IMR-90 (cell line): ENCODE measurements around the gene SLC46A1. TPM values are rescaled to one million over a fixed set of nuclear protein-coding genes. Genes with fewer than 3 reads are reported as not detected.

ENCODE experiments used
- ATAC-seq: fragments of 200-7000 bp; cut with Tn5 transposase; 2 replicates; pipeline ENCODE4 v1.9.1; 2020; ENCODE audit warnings: low read depth, mild to moderate bottlenecking, moderate library complexity
- BruUV-seq: library from RNA; stranded (reverse); fragments of 400-500 nt; replicated peaks from 2 replicates; lab custom pipeline; 2021; lab: Mats Ljungman, UMichigan
- CTCF ChIA-PET: fragments of 300-600 bp; formaldehyde crosslinking; extraction: SDS; loops from one replicate; lab custom pipeline; 2021; ENCODE audit warnings: antibody characterized with exemption; lab: Yijun Ruan, JAX
- POLR2A ChIA-PET: fragments of 300-600 bp; sonication (Branson Sonifier 250); formaldehyde crosslinking; loops from one replicate; lab custom pipeline; 2022; ENCODE audit warnings: antibody characterized with exemption; ENCODE audit not compliant: unreplicated experiment; lab: Charles Lee
- DNase-seq: peaks from one replicate; pipeline ENCODE4 v3.0.0; 2013
- H2AFZ ChIP-seq: replicated peaks from 2 replicates; pipeline ENCODE3; 2013; ENCODE audit warnings: low read length, mild to moderate bottlenecking; ENCODE audit not compliant: poor library complexity
- H2AK5ac ChIP-seq: 2 replicates; pipeline ENCODE4 v1.6.1; 2013; ENCODE audit warnings: low read depth, low read length, inconsistent platforms
- H2AK9ac ChIP-seq: replicated peaks from 2 replicates; pipeline ENCODE3; 2013; ENCODE audit warnings: mild to moderate bottlenecking, low read depth, low read length, moderate library complexity; ENCODE audit not compliant: poor library complexity
- H2BK120ac ChIP-seq: 2 replicates; pipeline ENCODE4 v1.6.1; 2013; ENCODE audit warnings: low read depth, low read length, inconsistent platforms
- H2BK15ac ChIP-seq: 3 replicates; pipeline ENCODE4 v1.6.1; 2013; ENCODE audit warnings: low read depth, low read length, inconsistent platforms
- H2BK20ac ChIP-seq: 2 replicates; pipeline ENCODE4 v1.6.1; 2013; ENCODE audit warnings: low read depth, mild to moderate bottlenecking, inconsistent platforms, low read length, moderate library complexity
- H2BK5ac ChIP-seq: 2 replicates; pipeline ENCODE4 v1.6.1; 2013; ENCODE audit warnings: mild to moderate bottlenecking, low read depth, low read length, inconsistent platforms; ENCODE audit not compliant: poor library complexity, severe bottlenecking
- H3K14ac ChIP-seq: replicated peaks from 2 replicates; pipeline ENCODE4 v1.6.1; 2013; ENCODE audit warnings: low read depth, low read length, inconsistent platforms
- H3K18ac ChIP-seq: 2 replicates; pipeline ENCODE4 v1.6.1; 2013; ENCODE audit warnings: low read depth, low read length, control low read depth
- H3K23ac ChIP-seq: 2 replicates; pipeline ENCODE4 v1.6.1; 2013; ENCODE audit warnings: low read depth, low read length, inconsistent platforms
- H3K27ac ChIP-seq: 2 replicates; pipeline ENCODE4 v1.5.1; 2013; ENCODE audit warnings: mild to moderate bottlenecking, control low read depth, low read length; ENCODE audit not compliant: insufficient read depth
- H3K27me3 ChIP-seq: 2 replicates; pipeline ENCODE4 v1.6.1; 2013; ENCODE audit warnings: low read length; ENCODE audit not compliant: control insufficient read depth, insufficient read depth
- H3K36me3 ChIP-seq: 2 replicates; pipeline ENCODE4 v1.6.1; 2013; ENCODE audit warnings: low read length, mixed read lengths; ENCODE audit not compliant: control insufficient read depth, insufficient read depth
- H3K4ac ChIP-seq: 2 replicates; pipeline ENCODE4 v1.6.1; 2013; ENCODE audit warnings: low read depth, low read length, inconsistent platforms
- H3K4me1 ChIP-seq: 2 replicates; pipeline ENCODE4 v1.6.1; 2013; ENCODE audit warnings: low read length, mixed read lengths; ENCODE audit not compliant: control insufficient read depth, insufficient read depth
- H3K4me2 ChIP-seq: 2 replicates; pipeline ENCODE4 v1.6.1; 2013; ENCODE audit warnings: low read depth, mild to moderate bottlenecking, control low read depth, low read length, moderate library complexity
- H3K4me3 ChIP-seq: 2 replicates; pipeline ENCODE4 v1.5.1; 2013; ENCODE audit warnings: low read depth, mild to moderate bottlenecking, control low read depth, low read length, moderate library complexity; ENCODE audit not compliant: insufficient read depth
- H3K56ac ChIP-seq: 2 replicates; pipeline ENCODE4 v1.6.1; 2013; ENCODE audit warnings: low read length, inconsistent platforms; ENCODE audit not compliant: insufficient read depth; ENCODE audit errors: extremely low read depth
- H3K79me1 ChIP-seq, 2 experiments: 2 replicates each; pipeline ENCODE4 v1.6.1; 2013; ENCODE audit warnings: low read length in 2 of 2, inconsistent platforms in 1 of 2, low read depth in 1 of 2
- H3K9ac ChIP-seq: 2 replicates; pipeline ENCODE4 v1.6.1; 2013; ENCODE audit warnings: low read depth, low read length, control low read depth
- H3K9me1 ChIP-seq: 2 replicates; pipeline ENCODE4 v1.6.1; 2013; ENCODE audit warnings: low read length, inconsistent platforms; ENCODE audit not compliant: insufficient read depth
- H3K9me3 ChIP-seq: 2 replicates; pipeline ENCODE4 v1.6.1; 2013; ENCODE audit warnings: low read length; ENCODE audit not compliant: control insufficient read depth, insufficient read depth
- H4K20me1 ChIP-seq: 2 replicates; pipeline ENCODE4 v1.6.1; 2013; ENCODE audit warnings: low read length, inconsistent platforms; ENCODE audit not compliant: insufficient read depth
- H4K5ac ChIP-seq: 2 replicates; pipeline ENCODE4 v1.6.1; 2013; ENCODE audit warnings: mild to moderate bottlenecking, low read depth, low read length, control low read depth
- H4K8ac ChIP-seq, 2 experiments: 2 replicates each; pipeline ENCODE4 v1.6.1; 2013; ENCODE audit warnings: low read depth in 2 of 2, low read length in 2 of 2, control low read depth in 1 of 2, inconsistent platforms in 1 of 2
- H4K91ac ChIP-seq: 2 replicates; pipeline ENCODE4 v1.6.1; 2013; ENCODE audit warnings: low read depth, low read length, inconsistent platforms; ENCODE audit not compliant: insufficient read depth
- CEBPB ChIP-seq: IDR thresholded peaks from 2 replicates; pipeline ENCODE4 v1.6.1; 2012; ENCODE audit warnings: low read depth, low read length, improper control_type of control experiment
- CHD1 ChIP-seq: IDR thresholded peaks from 2 replicates; pipeline ENCODE4 v1.6.1; 2012; ENCODE audit warnings: low read depth, low read length, improper control_type of control experiment
- MXI1 ChIP-seq: IDR thresholded peaks from 2 replicates; pipeline ENCODE4 v1.6.1; 2012; ENCODE audit warnings: low read depth, mild to moderate bottlenecking, low read length, moderate library complexity, borderline replicate concordance
- NFE2L2 ChIP-seq: fragments of 150-350 bp; IDR thresholded peaks from 2 replicates; pipeline ENCODE4 v1.6.1; 2016; ENCODE audit warnings: low read depth, mild to moderate bottlenecking, low read length
- RFX5 ChIP-seq: IDR thresholded peaks from 2 replicates; pipeline ENCODE4 v1.8.0; 2012; ENCODE audit warnings: low read depth, mild to moderate bottlenecking, low read length, moderate library complexity
- SMC3 ChIP-seq: fragments of 150-350 bp; IDR thresholded peaks from 2 replicates; pipeline ENCODE4 v1.6.1; 2016; ENCODE audit warnings: low read depth, mild to moderate bottlenecking, antibody characterized with exemption, low read length, moderate library complexity
- USF2 ChIP-seq: fragments of 150-350 bp; IDR thresholded peaks from 2 replicates; pipeline ENCODE4 v1.6.1; 2017; ENCODE audit warnings: mild to moderate bottlenecking, antibody characterized with exemption, low read length, low read depth
- WGBS, 2 experiments: methylation state at CpG; one replicate each; pipeline versions ENCODE4 v1.1.5 to v1.1.7; 2013; ENCODE audit warnings: missing lambda C conversion rate in 2 of 2; ENCODE audit not compliant: insufficient read length in 1 of 2; ENCODE audit errors: extremely low coverage in 2 of 2; 5-methylcytosine and 5-hydroxymethylcytosine counted together
- dilution Hi-C: fragments of 300-500 bp; cut with HindIII; formaldehyde crosslinking; loops from one replicate; pipeline ENCODE4 v1.14.3; 2018; ENCODE audit warnings: low sequenced_read_pairs; ENCODE audit not compliant: unreplicated experiment
- in situ Hi-C: fragments of 300-500 bp; cut with MboI; formaldehyde crosslinking; loops from 3 replicates; pipeline ENCODE4 v1.14.3; 2019; ENCODE audit warnings: low sequenced_read_pairs, inconsistent platforms, mixed read lengths
- intact Hi-C: fragments of 100-400 bp; cut with micrococcal nuclease; formaldehyde crosslinking; loops from 2 replicates; pipeline ENCODE4 v1.10.0; 2022
- polyA plus RNA-seq, 3 experiments: library from polyadenylated mRNA; depleted of rRNA; stranded (reverse); fragments of >200 nt; gene quantifications; 2 replicates each; pipeline ENCODE4 v1.2.3, GENCODE V29; 2012; ENCODE audit warnings: low replicate concordance in 1 of 3
- total RNA-seq: library from RNA; depleted of rRNA; stranded (reverse); fragments of >200 nt; gene quantifications from 2 replicates; pipeline ENCODE4 v1.2.3, GENCODE V29; 2012

The SLC46A1 gene
- total and polyA plus RNA-seq, 2 of the 4 experiments (the other 2 are of a cell fraction) = 2.7 to 3.9 TPM

- in situ Hi-C loops = no loop called here
- H2AK5ac ChIP-seq = no peak overlapping the region
- no peak overlapping the region for H2BK120ac ChIP-seq
- no peak overlapping the region for H3K4me2 ChIP-seq
- TF ChIP-seq RFX5 (no peak), NFE2L2 (no peak), SMC3 (no peak), CHD1 (no peak), USF2 (no peak), MXI1 (no peak), CEBPB (no peak)
- CTCF ChIA-PET = no interaction called here
- H3K4me1 ChIP-seq = peaks cover 3% of the 10 kb centered on the region
- H3K79me1 ChIP-seq = no peaks in the 10 kb centered on the region
- no peak overlapping the region for H4K8ac ChIP-seq
- intact Hi-C loops = loop anchor here (10.0 kb wide), 1 partner anchor 137 kb away; no protein-coding TSS in a partner anchor
- H2AFZ ChIP-seq = no peak overlapping the region
- no peak overlapping the region for H3K14ac ChIP-seq
- no peak overlapping the region for H3K4ac ChIP-seq
- POLR2A ChIA-PET = interaction anchor here (0.6 kb wide), 1 partner anchor 637 kb away, joined by 5 read pairs; no protein-coding TSS in a partner anchor
- H3K9me3 ChIP-seq = no peaks in the 10 kb centered on the region
- H3K4me3 ChIP-seq = no peak overlapping the region
- H2BK20ac ChIP-seq = no peak overlapping the region
- no peak overlapping the region for H3K27ac ChIP-seq
- H2BK15ac ChIP-seq = no peak overlapping the region
- no peak overlapping the region for H2BK5ac ChIP-seq
- H3K23ac ChIP-seq = no peak overlapping the region
- ATAC-seq (no peak), DNase-seq (no peak)
- no CpG with 5 or more reads among the region's 5 CpGs for WGBS, 2 experiments
- H3K9me1 ChIP-seq = peaks cover 12% of the 10 kb centered on the region
- H3K36me3 ChIP-seq = no peaks in the 10 kb centered on the region
- H3K18ac ChIP-seq = no peak overlapping the region
- H3K9ac ChIP-seq = no peak overlapping the region
- no TSS peak for BruUV-seq
- H3K27me3 ChIP-seq = peaks cover 14% of the 10 kb centered on the region
- dilution Hi-C loops = no loop called here
- H4K91ac ChIP-seq = no peak overlapping the region
- no peak overlapping the region for H4K5ac ChIP-seq
- H3K56ac ChIP-seq = no peak overlapping the region
- H2AK9ac ChIP-seq = no peak overlapping the region
- no peaks in the 10 kb centered on the region for H4K20me1 ChIP-seq
These were observed 1.3 kb upstream of the SLC46A1 start for GRCh38 chr17:28407130-28407973.
